IPS-18c (cell line): Measurements from ENCODE around the gene CRKL.
"Not testable (repeated sequence)": the region's sequence is repeated elsewhere in the genome, so short reads cannot be mapped to it uniquely, and the experiment has no call there.

Source experiments
- H3K4me3 ChIP-seq: 2 replicates; pipeline ENCODE4 v1.7.0; 2013; ENCODE audit warnings: low read depth, mild to moderate bottlenecking, low read length, moderate library complexity; ENCODE audit not compliant: insufficient read depth
- H3K9me3 ChIP-seq: one replicate; pipeline ENCODE4 v1.6.1; 2013; ENCODE audit warnings: mild to moderate bottlenecking, low read length, moderate library complexity; ENCODE audit not compliant: control insufficient read depth, insufficient read depth

Gene CRKL

DNA sequence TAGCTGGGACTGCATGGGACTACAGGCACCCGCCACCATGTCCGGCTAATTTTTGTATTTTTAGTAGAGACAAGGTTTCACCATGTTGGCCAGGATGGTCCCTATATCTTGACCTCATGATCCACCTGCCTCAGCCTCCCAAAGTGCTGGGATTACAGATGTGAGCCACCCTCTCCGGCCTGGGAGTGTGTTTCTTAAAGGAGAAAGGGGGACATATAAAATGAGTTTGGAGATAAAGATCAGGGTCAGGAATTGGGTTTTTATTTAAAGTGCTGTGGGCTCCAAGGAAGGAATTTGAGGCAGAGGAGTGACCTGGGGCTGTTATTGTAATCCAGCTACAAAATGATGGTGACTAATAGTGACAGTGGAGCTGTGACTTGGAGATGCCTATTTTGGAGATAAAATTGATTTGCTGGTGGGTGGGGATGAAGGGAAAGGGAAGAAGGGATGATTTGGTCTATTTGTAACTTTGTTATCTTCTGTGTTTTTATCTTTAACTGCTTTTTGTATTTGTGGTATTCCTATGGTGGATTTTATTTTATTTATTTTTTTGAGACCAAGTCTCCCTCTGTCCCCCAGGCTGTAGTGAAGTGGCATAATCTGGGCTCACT, 5.0 kb downstream of the CRKL start:
- Histone ChIP-seq H3K9me3 (no peaks in the 10 kb centered on the region), H3K4me3 (no peak overlapping the region)

DNA sequence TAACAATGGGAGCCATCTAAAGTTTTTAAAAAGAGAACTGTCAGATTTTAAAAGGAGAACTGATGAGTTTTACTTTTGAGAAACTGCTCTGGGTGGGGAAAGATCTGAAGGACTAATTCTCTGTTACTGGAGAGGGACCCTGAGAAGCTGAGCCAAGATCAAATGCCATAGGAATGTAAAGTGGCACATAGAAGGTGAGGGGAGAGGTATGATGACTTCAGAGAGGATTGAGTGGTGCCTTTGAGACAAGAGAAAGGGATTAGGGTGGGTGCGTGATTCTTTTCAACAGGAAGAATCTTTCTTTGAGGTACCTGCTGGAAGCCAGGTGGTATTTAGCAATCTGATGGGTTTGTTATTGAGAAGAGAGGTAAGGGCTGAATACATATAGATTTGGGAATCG, 9.0 kb downstream of the CRKL start:
- Histone ChIP-seq H3K9me3 (no peaks in the 10 kb centered on the region), H3K4me3 (no peak overlapping the region)

DNA sequence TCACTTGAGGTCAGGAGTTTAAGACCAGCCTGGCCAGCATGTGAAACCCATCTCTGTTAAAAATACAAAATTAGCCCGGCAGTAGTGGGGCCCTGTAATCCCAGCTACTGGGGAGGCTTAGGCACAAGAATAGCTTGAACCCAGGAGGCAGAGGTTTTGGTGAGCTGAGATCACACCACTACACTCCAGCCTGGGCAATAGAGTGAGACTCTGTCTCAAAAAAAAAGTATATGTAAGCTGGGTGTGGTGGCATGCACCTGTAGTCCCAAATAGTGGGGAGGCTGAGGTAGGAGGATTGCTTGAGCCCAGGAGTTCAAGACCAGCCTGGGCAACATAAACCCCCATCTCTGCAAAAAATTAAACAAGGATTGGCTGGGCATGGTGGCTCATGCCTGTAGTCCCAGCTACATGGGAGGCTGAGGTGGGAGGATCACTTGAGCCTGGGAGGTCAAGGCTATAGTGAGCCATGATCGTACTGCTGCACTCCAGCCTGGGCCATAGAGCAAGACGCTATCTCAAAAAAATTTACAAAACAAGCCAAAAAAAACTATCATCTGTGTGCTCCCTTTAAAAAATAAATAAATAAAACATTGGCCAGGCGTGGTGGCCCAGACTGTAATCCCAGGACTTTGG, 10.8 kb downstream of the CRKL start:
- H3K4me3 ChIP-seq: no peak overlapping the region

DNA sequence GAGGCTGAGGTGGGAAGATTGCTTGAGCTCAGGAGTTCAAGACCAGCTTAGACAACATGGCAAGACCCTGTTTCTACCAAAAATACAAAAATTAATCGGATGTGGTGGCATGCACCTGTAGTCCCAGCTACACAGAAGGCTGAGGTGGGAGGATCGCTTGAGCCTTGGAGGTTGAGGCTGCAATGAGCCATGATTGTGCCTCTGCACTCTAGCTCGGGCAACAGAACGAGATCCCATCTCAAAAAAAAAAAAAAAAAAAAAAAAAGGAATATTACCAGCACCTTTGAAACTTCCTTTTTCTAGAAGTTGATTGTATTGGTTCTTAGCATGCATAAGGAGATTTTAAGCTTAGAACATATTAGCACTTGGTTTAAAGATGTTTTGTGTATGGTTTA, 11.4 kb downstream of the CRKL start:
- no peak overlapping the region for H3K4me3 ChIP-seq
- H3K9me3 ChIP-seq: no peaks in the 10 kb centered on the region

More for the DNA sequence above, 10.8 kb downstream of the CRKL start:
- no peaks in the 10 kb centered on the region for H3K9me3 ChIP-seq

DNA sequence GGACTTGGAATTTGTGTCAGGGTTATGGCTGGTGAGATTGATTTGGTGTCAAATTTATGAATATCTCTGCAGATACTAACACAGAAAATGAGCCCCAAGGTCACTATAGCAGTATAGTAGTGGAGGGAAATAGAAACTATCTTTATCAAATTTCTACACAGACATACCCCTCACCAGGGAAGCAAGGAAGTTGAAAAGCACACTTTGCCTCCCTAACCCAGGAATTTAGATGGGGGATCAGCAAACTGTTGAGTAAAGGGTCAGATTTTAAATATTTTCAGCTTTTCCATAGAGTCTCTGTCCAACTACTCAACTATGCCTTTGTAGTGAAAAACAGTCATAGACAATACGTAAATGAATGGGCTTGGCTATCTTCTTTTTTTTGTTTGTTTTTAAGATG, 12.8 kb downstream of the CRKL start:
- no peak overlapping the region for H3K4me3 ChIP-seq
- H3K9me3 ChIP-seq: no peaks in the 10 kb centered on the region

DNA sequence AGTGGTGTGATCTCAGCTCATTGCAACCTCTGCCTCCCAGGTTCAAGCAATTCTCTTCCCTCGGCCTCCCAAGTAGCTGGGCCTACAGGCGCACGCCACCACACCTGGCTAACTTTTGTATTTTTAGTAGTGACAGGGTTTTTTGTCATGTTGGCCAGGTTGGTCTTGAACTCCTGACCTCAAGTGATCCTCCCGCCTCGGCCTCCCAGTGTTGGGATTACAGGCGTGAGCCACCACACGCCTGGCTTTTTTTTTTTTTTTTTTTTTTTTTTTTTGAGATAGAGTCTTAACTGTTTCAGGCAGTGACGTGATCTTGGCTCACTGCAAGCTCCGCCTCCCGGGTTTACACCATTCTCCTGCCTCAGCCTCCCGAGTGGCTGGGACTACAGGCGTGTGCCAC, 13.2 kb downstream of the CRKL start:
- not testable (repeated sequence) for H3K9me3 ChIP-seq, H3K4me3 ChIP-seq

DNA sequence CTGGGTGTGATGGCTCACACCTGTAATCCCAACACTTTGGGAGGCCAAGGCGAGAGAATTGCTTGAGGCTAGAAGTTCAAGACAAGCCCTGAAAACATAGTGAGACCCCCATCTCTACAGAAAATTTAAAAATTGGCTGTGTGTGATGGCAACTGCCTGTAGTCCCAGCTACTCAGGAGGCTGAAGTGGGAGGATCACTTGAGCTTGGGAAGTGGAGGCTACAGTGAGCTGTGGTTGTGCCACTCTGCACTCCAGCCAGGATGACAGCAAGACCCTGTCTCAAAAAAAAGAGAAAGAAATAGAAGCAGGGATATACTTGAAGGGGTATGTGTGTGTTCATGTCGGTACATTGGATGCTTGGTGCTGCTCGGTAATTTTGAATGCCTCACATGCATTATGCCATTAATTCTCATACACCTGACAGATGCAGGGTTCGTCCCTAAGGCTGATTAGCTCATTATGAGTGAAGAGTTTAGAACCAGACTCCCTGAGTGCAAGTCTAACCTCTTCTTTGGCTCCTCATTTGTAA, 14.0 kb downstream of the CRKL start:
- Histone ChIP-seq H3K4me3 (no peak overlapping the region), H3K9me3 (no peaks in the 10 kb centered on the region)

DNA sequence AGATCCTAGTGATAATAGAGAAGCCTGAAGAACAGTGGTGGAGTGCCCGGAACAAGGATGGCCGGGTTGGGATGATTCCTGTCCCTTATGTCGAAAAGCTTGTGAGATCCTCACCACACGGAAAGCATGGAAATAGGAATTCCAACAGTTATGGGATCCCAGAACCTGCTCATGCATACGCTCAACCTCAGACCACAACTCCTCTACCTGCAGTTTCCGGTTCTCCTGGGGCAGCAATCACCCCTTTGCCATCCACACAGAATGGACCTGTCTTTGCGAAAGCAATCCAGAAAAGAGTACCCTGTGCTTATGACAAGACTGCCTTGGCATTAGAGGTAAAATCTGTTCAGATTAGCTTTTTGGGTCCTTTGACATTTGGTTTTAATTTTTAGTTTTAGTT, 16.7 kb downstream of the CRKL start:
- H3K4me3 ChIP-seq: no peak overlapping the region
- H3K9me3 ChIP-seq: no peaks in the 10 kb centered on the region

DNA sequence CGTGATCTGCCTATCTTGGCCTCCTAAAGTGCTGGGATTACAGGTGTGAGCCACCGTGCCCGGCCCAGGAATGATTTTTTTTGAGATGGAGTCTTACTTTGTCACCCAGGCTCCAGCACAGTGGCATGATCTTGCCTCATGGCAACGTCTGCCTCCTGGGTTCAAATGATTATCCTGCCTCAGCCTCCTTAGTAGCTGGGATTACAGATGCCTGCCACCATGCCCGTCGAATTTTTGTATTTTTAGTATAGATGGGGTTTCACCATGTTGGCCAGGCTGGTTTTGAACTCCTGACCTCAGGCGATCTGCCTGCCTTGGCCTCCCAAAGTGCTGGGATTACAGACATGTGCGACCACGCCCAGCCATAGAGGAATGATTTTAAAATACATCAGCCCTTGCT, 17.8 kb downstream of the CRKL start:
- H3K9me3 ChIP-seq, H3K4me3 ChIP-seq: not testable (repeated sequence)

DNA sequence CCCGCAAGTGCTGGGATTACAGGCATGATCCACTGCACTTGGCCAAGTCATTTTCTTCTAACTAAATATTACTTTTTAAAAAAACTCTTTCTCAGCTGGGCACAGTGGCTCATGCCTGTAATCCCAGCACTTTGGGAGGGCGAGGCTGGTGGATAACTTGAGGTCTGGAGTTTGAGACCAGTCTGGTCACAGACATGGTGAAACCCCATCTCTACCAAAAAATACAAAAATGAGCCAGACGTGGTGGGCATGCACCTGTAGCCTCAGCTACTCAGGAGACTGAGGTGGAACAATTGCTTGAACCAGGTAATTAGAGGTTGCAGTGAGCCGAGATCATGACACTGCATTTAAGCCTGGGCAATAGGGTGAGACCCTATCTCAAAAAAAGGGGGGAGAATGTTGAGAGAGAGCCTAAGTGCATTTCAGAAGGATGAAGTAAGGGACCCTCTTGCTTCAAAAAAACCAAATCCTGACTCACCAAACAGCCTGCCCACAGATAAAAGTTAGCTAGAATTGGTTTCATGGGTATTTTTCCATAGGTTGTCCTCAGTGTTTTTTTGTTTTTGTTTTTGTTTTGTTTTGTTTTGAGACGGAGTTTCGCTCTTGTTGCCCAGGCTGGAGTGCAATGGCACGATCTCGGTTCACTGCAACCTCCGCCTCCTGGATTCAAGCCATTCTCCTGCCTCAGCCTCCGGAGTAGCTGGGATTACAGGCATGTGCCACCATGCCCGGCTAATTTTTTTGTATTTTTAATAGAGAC, 18.8 kb downstream of the CRKL start:
- not testable (repeated sequence) for H3K4me3 ChIP-seq, H3K9me3 ChIP-seq

DNA sequence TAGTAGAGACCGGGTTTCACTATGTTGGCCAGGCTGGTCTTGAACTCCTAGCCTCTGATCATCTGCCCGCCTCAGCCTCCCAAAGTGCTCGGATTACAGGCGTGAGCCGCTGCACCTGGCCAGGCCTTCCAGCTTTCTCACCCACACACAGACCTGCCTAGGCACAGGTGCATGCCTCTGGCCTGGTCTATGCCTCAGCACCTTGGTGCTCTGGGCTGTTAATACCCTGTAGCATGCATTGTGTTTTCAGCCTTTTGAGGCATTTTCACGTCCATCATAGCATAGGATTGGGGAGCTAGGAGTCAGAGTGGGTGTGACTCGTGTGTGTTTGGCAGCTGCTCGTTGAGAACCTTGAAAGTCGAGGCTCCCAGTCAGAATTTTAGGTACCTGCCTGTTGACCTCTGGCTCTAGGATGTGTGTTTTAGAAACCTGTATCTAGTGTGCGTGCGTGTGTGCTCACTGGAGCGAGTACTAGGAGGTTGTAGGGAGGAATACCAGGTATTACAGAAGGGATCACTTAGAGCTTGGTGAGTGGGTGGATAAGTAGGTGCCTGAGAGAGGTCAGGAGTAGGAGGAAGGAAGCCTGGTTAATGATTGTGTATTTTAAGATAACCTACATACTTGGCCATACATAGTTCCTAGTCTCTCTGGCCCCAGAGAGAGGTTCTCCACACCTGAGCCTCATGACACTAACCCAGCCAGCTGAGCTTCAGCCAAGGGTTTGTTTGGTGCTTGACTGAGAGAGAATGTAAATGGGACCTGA, 20.0 kb downstream of the CRKL start:
- Histone ChIP-seq H3K4me3 (no peak overlapping the region), H3K9me3 (peaks cover 2% of the 10 kb centered on the region)

DNA sequence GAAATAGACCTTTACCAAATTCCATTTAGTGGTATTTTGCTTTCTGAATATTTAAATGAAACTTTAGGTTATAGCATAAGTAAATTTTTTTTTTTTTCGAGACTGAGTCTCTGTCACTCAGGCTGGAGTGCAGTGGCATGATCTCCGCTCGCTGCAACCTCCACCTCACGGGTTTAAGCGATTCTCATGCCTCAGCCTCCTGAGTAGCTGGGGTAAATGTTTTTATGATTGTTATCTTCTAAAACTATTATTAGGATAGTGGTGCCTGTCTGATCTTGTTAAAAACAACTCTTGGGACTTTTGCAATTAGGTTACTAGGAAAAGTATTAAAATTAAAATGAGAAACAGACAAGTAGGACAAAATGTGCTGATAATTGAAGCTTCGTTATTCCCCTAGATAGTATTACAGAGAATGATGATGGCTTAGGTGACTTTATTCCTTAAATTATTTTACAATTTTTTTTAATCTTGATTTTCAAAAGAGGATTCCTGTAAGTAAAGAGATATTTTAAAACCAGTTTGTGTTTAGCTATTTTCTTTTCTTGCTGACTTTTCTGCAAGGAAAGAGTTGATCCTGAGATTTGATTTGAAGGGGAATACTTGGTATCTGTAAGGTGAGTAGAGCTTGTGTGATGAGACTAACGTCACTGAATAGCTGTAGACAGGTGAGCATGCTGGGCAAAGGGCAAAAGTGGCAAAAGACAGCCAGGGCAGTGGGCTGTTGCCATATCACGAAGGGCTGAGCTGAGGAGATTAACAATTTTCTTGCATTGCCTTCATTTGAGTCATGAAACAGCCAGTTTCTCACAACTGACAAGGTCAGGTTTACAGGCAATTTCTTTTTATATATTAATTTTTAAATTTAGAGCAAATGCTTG, 20.8 kb downstream of the CRKL start:
- Histone ChIP-seq H3K9me3 (peaks cover 2% of the 10 kb centered on the region), H3K4me3 (no peak overlapping the region)

DNA sequence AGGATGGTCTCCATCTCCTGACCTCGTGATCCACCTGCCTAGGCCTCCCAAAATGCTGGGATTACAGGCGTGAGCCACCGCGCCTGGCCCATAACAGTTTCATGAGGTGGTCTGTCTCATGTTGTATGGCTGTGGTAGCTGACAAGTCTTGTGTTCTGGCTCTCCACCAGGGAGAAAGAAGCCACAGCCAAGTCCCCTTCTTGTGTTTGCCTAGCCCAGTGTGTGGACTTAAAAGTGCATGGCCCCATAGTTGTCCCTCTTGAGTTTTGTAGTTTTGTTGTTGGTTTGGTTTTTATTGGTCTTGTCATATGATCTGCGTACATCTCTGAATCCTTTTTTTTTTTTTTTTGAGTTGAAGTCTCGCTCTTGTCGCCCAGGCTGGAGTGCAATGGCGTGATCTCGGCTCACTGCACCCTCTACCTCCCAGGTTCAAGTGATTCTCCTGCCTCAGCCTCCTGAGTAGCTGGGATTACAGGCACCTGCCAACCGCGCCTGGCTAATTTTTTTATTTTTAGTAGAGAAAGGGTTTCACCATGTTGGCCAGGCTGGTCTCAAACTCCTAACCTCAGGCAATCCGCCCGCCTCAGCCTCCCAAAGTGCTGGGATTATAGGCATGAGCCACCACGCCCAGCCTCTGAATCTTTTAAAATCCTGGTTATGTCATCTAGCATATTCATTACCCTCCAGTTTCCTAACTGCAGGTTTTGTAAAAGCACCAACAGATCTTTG, 22.4 kb downstream of the CRKL start:
- not testable (repeated sequence) for H3K4me3 ChIP-seq, H3K9me3 ChIP-seq

DNA sequence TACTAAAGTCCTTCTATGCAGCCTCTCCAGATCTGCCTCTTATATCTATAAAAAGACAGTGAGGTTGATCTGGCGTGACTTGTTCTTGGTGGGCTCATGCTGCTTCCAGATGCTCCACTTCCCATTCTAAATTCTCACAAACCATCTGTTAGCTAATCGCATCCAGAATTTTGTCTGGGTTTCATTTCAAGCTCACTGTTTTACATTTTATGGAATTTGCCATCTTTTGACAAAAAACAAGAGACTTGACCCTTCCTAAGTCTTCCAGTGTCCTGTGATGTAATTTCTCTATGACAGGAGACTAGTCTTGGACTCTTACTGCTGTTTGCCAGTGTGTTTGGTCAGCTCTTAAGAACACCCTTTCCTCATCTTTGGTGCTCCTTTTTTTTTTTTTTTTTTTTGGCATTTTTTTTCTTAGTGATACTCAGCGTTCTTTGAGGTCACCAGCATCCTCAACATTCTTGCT, 23.0 kb downstream of the CRKL start:
- no peak overlapping the region for H3K4me3 ChIP-seq

DNA sequence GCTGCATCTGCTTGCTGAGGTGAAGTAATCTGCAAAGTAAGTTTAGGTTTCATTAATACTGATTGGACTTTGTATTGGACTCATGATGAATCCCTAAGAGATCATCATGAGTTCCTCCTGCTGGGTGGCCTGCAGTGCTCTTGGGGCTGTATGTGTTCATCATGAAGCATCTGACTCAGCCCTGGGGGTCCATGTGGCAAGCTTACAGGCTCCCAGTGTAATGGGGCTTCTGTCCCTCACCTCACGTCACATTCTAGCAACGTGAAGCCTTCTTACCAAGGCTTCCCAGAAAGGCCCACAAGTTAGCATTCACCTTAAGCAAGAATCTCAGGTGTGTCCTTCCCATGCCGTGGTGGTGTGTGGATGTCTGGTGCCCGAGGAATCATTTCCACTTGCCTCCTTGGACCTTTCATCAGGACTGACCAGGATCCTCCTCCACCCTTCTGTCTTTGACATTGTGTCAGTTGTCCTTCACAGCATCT, 23.7 kb downstream of the CRKL start:
- Histone ChIP-seq H3K9me3 (peaks cover 2% of the 10 kb centered on the region), H3K4me3 (no peak overlapping the region)

More for the DNA sequence above, 23.0 kb downstream of the CRKL start:
- peaks cover 2% of the 10 kb centered on the region for H3K9me3 ChIP-seq
